A549 treated with RU486 at 1 μM for 4 hours (cell line): ENCODE data around the gene CTDSP2. TPM values are rescaled to one million over a fixed set of nuclear protein-coding genes. Genes with fewer than 3 reads are reported as not detected.

Experiments
- total RNA-seq: library from RNA; stranded (reverse); fragments of 200-300 nt; extraction: Qiagen RNA extraction; gene quantifications from 5 replicates; pipeline ENCODE4 v1.2.3, GENCODE V29; 2022; ENCODE audit warnings: low read depth

The CTDSP2 gene
- 43.2 to 57.6 TPM (median 53.1 TPM) in 5 replicates for total RNA-seq

GRCh38 chr12:57846577-57847319, at the start of gene CTDSP2:
Gene CTDSP2, minus strand, starts transcription at chr12:57846729. Its CDS starts 294 bp downstream, at chr12:57846435.

GRCh38 chr12:57782608-57783465, 63.7 kb downstream of the CTDSP2 start, which contains the start of gene TSFM:
Gene TSFM, plus strand, starts transcription at chr12:57782787. Its CDS starts 15 bp downstream, at chr12:57782802.

GRCh38 chr12:57772429-57773322, 73.9 kb downstream of the CTDSP2 start, which contains the start of gene EEF1AKMT3:
Gene EEF1AKMT3, plus strand, starts transcription at chr12:57772614. Its CDS starts 111 bp downstream, at chr12:57772725.

GRCh38 chr12:57771873-57772428, 74.6 kb downstream of the CTDSP2 start, which contains the start of gene METTL1:
Gene METTL1, minus strand, starts transcription at chr12:57772105. Its CDS starts 22 bp downstream, at chr12:57772083.

Other genes with a start within 250 kb of the CTDSP2 start
- 16.2 to 18.8 TPM (median 17.8 TPM) in 5 replicates for gene DTX3, start 241.9 kb downstream of the CTDSP2 start, total RNA-seq
- gene ARHGEF25, start 235.3 kb downstream of the CTDSP2 start, total RNA-seq = 6.1 to 7.7 TPM (median 6.6 TPM) in 5 replicates
- 29.9 to 52.0 TPM (median 44.1 TPM) in 5 replicates for gene B4GALNT1, start 213.5 kb downstream of the CTDSP2 start, total RNA-seq
- 112 to 122 TPM (median 116 TPM) in 5 replicates for gene OS9, start 152.6 kb downstream of the CTDSP2 start, total RNA-seq
- gene AGAP2, start 108.0 kb downstream of the CTDSP2 start, total RNA-seq = 0.10 to 0.16 TPM (median 0.13 TPM) in 5 replicates
- gene TSPAN31, start 101.7 kb downstream of the CTDSP2 start, total RNA-seq = 13.2 to 21.9 TPM (median 16.0 TPM) in 5 replicates
- 253 to 299 TPM (median 268 TPM) in 5 replicates for gene CDK4, start 94.4 kb downstream of the CTDSP2 start, total RNA-seq
- gene MARCHF9, start 91.6 kb downstream of the CTDSP2 start, total RNA-seq = 6.1 to 8.0 TPM (median 7.2 TPM) in 5 replicates
- gene CYP27B1, start 79.7 kb downstream of the CTDSP2 start, total RNA-seq = 0.89 to 2.8 TPM (median 2.3 TPM) in 5 replicates
- gene METTL1, start 74.6 kb downstream of the CTDSP2 start, total RNA-seq = 52.1 to 68.7 TPM (median 54.0 TPM) in 5 replicates
- 5.3 to 6.5 TPM (median 6.2 TPM) in 5 replicates for gene EEF1AKMT3, start 74.1 kb downstream of the CTDSP2 start, total RNA-seq
- gene TSFM, start 63.9 kb downstream of the CTDSP2 start, total RNA-seq = 69.3 to 81.3 TPM (median 71.5 TPM) in 5 replicates
- 0.35 to 0.77 TPM (median 0.57 TPM) in 5 replicates for gene AVIL, start 28.0 kb downstream of the CTDSP2 start, total RNA-seq
- gene ATP23, start 94.8 kb upstream of the CTDSP2 start, total RNA-seq = 5.4 to 7.2 TPM (median 6.6 TPM) in 5 replicates